SU-DHL-6 (cell line): ENCODE results near the gene BANP.

Source experiments
- H2AFZ ChIP-seq: fragments of 200-600 bp; sonication (generic); 2 replicates; pipeline ENCODE4 v1.6.1; 2014; ENCODE audit warnings: low read depth, mild to moderate bottlenecking, moderate library complexity, mixed read lengths, antibody characterized with exemption, low read length; ENCODE audit not compliant: severe bottlenecking
- H3F3A ChIP-seq: fragments of 200-600 bp; shearing (Covaris generic); 2 replicates; pipeline ENCODE4 v1.6.0; 2016; ENCODE audit warnings: antibody characterized with exemption, mild to moderate bottlenecking; ENCODE audit not compliant: insufficient read depth
- H3K27ac ChIP-seq: fragments of 200-600 bp; sonication (generic); 2 replicates; pipeline ENCODE4 v1.5.1; 2016; ENCODE audit warnings: low read depth, mild to moderate bottlenecking, low read length, moderate library complexity, mixed read lengths
- H3K27me3 ChIP-seq: fragments of 200-600 bp; sonication (generic), shearing (Covaris generic); 2 replicates; pipeline ENCODE4 v1.6.0; 2014; ENCODE audit warnings: mild to moderate bottlenecking, low read length
- H3K36me3 ChIP-seq: fragments of 200-600 bp; sonication (generic); 2 replicates; pipeline ENCODE4 v1.6.1; 2014; ENCODE audit warnings: mild to moderate bottlenecking, low read length, mixed read lengths
- H3K4me2 ChIP-seq: fragments of 300-600, 200-600 bp; shearing (Covaris generic), sonication (generic); 2 replicates; pipeline ENCODE4 v1.6.0; 2014; ENCODE audit warnings: low read length, low read depth, mild to moderate bottlenecking; ENCODE audit not compliant: poor library complexity, severe bottlenecking
- H3K4me3 ChIP-seq: fragments of 200-600 bp; sonication (generic); 2 replicates; pipeline ENCODE4 v1.5.1; 2014; ENCODE audit warnings: antibody characterized with exemption, low read length, mild to moderate bottlenecking, mixed read lengths; ENCODE audit not compliant: insufficient read depth, poor library complexity, severe bottlenecking
- H3K79me2 ChIP-seq: fragments of 200-600 bp; sonication (generic); 2 replicates; pipeline ENCODE4 v1.6.1; 2014; ENCODE audit warnings: mild to moderate bottlenecking, low read length, moderate library complexity; ENCODE audit not compliant: insufficient read depth
- H3K9ac ChIP-seq: fragments of 200-600 bp; sonication (generic); 2 replicates; pipeline ENCODE4 v1.7.0; 2014; ENCODE audit warnings: mild to moderate bottlenecking, low read length
- H3K9me2 ChIP-seq: fragments of 200-600 bp; sonication (generic); replicated peaks from 2 replicates; pipeline ENCODE4 v1.6.1; 2014; ENCODE audit warnings: low read length; ENCODE audit not compliant: insufficient read depth
- H3K9me3 ChIP-seq: fragments of 200-600 bp; sonication (generic); 2 replicates; pipeline ENCODE4 v1.6.1; 2014; ENCODE audit warnings: low read length, mixed read lengths; ENCODE audit not compliant: insufficient read depth
- H4K20me1 ChIP-seq: fragments of 200-600 bp; sonication (generic); 2 replicates; pipeline ENCODE4 v1.6.1; 2014; ENCODE audit warnings: low read depth, mild to moderate bottlenecking, antibody characterized with exemption, low read length, moderate library complexity, mixed read lengths
- CTCF ChIP-seq: fragments of 200-600 bp; sonication (generic); IDR thresholded peaks from one replicate; pipeline ENCODE4 v1.5.1; 2017; ENCODE audit warnings: antibody characterized with exemption, mild to moderate bottlenecking, low read length, moderate library complexity; ENCODE audit not compliant: insufficient read depth, poor library complexity, severe bottlenecking
- EZH2phosphoT487 ChIP-seq: fragments of 200-600 bp; sonication (generic), shearing (Covaris generic); conservative IDR thresholded peaks from 2 replicates; pipeline ENCODE4 v1.6.1; 2018; ENCODE audit warnings: mild to moderate bottlenecking, antibody characterized with exemption, low read length, moderate library complexity, mixed read lengths

BANP gene

GRCh38 chr16:87956365-87957231, 5.4 kb downstream of the BANP start:
- no peak overlapping the region for H3K9ac ChIP-seq
- H3K27me3 ChIP-seq: no peaks in the 10 kb centered on the region
- H3K9me3 ChIP-seq: no peaks in the 10 kb centered on the region
- H3K36me3 ChIP-seq: peaks cover 2% of the 10 kb centered on the region; the same call in 1 of the 2 replicates
- no peak overlapping the region for H2AFZ ChIP-seq
- H4K20me1 ChIP-seq: no peaks in the 10 kb centered on the region
- TF ChIP-seq EZH2phosphoT487: no peak
- TF ChIP-seq CTCF: peak; percentile 10
- H3F3A ChIP-seq: no peaks in the 10 kb centered on the region
- H3K4me3 ChIP-seq: no peak overlapping the region
- H3K9me2 ChIP-seq: no peaks in the 10 kb centered on the region
- no peak overlapping the region for H3K4me2 ChIP-seq
- H3K27ac ChIP-seq: no peak overlapping the region
- peaks cover 96% of the 10 kb centered on the region for H3K79me2 ChIP-seq

- TF ChIP-seq CTCF (no peak), EZH2phosphoT487 (no peak)
- Histone ChIP-seq H3K4me3 (no peak overlapping the region), H3K9me3 (no peaks in the 10 kb centered on the region), H2AFZ (no peak overlapping the region), H3K79me2 (peaks cover 94% of the 10 kb centered on the region), H3K36me3 (peaks cover 2% of the 10 kb centered on the region; the same call in 1 of the 2 replicates), H3K4me2 (no peak overlapping the region), H3K9me2 (no peaks in the 10 kb centered on the region), H3K27ac (no peak overlapping the region), H3K27me3 (no peaks in the 10 kb centered on the region), H3K9ac (no peak overlapping the region), H3F3A (no peaks in the 10 kb centered on the region), H4K20me1 (no peaks in the 10 kb centered on the region)
These were observed 6.3 kb downstream of the BANP start for GRCh38 chr16:87957296-87958094.

GRCh38 chr16:87958632-87959031, 7.4 kb downstream of the BANP start:
- Histone ChIP-seq H2AFZ (no peak overlapping the region), H3K4me3 (no peak overlapping the region)

More at GRCh38 chr16:87958632-87959031, 7.4 kb downstream of the BANP start:
- Histone ChIP-seq H3K79me2 (peaks cover 92% of the 10 kb centered on the region), H3K4me2 (no peak overlapping the region), H3K36me3 (no peaks in the 10 kb centered on the region), H3K9me2 (no peaks in the 10 kb centered on the region), H4K20me1 (no peaks in the 10 kb centered on the region), H3F3A (no peaks in the 10 kb centered on the region), H3K9me3 (no peaks in the 10 kb centered on the region), H3K27ac (no peak overlapping the region), H3K9ac (no peak overlapping the region), H3K27me3 (no peaks in the 10 kb centered on the region)
- TF ChIP-seq EZH2phosphoT487 (no peak), CTCF (no peak)
